GM13977 (cell line): ENCODE measurements around the gene SLC40A1.

Source experiments
- DNase-seq: peaks from one replicate; pipeline ENCODE4 v3.0.0; 2012; ENCODE audit warnings: low spot score
- in situ Hi-C: fragments of 300-500 bp; cut with MboI; formaldehyde crosslinking; loops from one replicate; pipeline ENCODE4 v1.12.0; 2022; ENCODE audit warnings: low sequenced_read_pairs, low pct_unique_long_range_greater_than_20kb, mixed read lengths, inconsistent platforms; ENCODE audit not compliant: unreplicated experiment
- TF ChIP-seq, protein P1 (sequence below): IDR thresholded peaks from 2 replicates; pipeline ENCODE4 v1.5.1; 2012; ENCODE audit warnings: mild to moderate bottlenecking, control low read depth; ENCODE audit not compliant: insufficient read depth; ENCODE audit errors: extremely low read depth, missing control alignments

SLC40A1 gene

DNA sequence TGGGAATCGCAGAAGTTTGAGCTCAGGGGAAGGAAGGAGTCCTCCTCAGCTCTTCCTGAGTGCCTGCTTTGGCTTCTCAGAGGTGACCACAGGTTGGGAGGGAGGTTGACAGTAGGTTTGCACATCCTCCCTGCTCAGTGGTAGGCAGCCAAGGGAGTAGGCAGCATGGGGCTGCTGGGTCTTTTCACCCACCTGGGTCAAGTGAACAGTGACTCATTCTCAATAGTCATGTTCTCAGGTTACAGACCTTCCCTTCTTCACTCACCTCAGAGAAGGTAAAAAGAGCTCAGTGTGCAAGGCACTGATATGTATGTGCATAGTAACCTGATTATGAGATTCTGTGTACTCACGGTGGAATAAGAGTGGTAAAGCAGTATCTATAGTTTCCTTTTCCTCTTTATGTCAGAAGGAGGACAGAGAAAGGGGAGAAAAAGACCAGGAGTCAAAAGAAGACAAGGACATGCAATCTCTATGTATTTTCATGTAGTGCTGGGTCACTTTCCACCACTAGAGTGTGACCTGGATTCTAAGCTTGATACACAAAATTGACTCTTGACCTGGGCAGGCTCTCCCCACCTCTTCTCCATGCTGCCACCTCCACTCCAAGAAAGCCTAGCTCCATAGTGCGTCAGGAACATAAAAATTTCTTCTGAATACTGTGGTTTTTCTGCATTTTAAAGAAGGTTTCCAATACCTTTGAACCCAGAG, 44.2 kb upstream of the SLC40A1 start:
- no peak for DNase-seq
- TF ChIP-seq, protein P1, sequence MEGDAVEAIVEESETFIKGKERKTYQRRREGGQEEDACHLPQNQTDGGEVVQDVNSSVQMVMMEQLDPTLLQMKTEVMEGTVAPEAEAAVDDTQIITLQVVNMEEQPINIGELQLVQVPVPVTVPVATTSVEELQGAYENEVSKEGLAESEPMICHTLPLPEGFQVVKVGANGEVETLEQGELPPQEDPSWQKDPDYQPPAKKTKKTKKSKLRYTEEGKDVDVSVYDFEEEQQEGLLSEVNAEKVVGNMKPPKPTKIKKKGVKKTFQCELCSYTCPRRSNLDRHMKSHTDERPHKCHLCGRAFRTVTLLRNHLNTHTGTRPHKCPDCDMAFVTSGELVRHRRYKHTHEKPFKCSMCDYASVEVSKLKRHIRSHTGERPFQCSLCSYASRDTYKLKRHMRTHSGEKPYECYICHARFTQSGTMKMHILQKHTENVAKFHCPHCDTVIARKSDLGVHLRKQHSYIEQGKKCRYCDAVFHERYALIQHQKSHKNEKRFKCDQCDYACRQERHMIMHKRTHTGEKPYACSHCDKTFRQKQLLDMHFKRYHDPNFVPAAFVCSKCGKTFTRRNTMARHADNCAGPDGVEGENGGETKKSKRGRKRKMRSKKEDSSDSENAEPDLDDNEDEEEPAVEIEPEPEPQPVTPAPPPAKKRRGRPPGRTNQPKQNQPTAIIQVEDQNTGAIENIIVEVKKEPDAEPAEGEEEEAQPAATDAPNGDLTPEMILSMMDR = no peak
- in situ Hi-C loops = no loop called here

DNA sequence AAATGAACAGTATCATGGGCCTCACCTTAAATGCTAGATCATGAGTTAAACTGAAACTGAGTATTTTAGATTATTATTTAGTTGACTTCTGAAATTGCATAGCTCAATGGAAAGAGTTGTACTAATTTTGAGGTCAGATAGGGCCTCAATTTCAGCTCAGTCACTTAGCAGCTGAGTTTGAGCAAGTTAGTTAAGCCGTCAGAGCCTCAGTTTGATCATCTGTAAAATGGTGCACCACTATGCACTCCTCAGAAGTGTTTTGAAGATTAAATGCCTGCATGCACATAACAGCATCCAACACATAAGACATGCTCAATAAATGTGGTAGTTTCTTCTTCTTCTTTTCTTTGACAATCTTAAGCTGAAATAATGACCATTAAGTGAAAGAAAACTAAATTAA, 42.5 kb upstream of the SLC40A1 start:
- TF ChIP-seq, protein P1 = no peak
- no peak for DNase-seq
- in situ Hi-C loops = no loop called here

GRCh38 chr2:189621781-189622180, 41.2 kb upstream of the SLC40A1 start:
- TF ChIP-seq, protein P1 = no peak
- in situ Hi-C loops = no loop called here
- DNase-seq = no peak

DNA sequence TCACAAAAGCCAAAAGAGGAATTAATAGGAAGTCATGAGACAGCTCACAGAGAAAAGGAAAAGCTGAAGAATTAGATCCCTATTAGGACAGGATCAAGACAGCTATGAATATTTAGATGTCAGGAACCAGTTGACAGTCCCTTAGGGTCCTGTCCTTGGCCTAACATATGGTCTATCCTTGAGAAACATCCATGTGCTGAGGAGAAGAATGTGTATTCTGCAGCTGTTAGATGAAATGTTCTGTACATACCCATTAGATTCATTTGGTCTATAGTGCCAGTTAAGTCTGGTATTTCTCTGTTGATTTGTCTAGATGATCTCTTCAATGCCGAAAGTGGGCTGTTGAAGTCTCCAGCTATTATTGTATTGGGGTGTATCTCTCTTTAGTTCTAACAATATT, 37.6 kb upstream of the SLC40A1 start:
- TF ChIP-seq, protein P1 = no peak
- DNase-seq = no peak
- in situ Hi-C loops = no loop called here

GRCh38 chr2:189614585-189614984, 34.0 kb upstream of the SLC40A1 start:
- in situ Hi-C loops = no loop called here
- TF ChIP-seq, protein P1 = no peak
- DNase-seq = no peak

DNA sequence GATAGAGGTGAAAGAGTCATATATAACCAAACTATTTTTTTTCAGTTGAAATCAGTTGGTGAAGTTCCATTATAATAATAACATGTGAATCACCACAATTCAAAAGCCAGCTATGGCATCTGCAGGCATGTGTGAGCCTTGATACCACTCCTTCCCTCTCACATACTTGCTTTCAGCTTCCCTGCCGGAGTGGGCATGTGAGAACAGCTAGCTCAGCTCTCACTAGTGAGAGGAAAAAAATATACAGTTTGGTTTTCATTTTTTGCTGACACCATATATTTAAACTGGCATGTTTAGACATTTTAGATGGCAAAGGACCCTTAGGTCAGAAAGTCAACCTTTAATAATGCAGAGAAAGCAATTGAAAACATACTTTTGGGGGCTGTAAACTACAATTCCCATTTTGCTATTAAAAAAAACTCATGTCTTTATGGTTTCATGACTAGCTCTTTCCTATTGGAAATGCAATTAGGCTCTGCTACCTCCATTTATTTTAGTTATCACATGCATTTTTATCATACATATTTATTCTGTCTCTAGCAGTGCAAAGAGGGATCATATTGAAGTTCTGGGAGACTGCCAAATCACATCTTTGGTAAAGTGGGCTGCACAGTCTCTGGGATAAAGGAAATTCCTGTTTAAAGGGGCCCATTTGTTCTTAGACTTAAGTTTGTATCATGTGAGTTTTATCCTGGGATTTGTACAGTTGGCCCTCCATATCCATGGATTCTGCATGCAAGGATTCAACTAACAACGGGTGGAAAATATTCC, 33.2 kb upstream of the SLC40A1 start:
- DNase-seq = no peak
- TF ChIP-seq, protein P1 = no peak
- in situ Hi-C loops = no loop called here
